Measurements from ENCODE around the gene NGB. TPM values are rescaled to one million over a fixed set of nuclear protein-coding genes. Genes with fewer than 3 reads are reported as not detected.

The NGB gene
- total and polyA plus RNA-seq, 12 donors: 0.17 to 15.4 (median 5.2) TPM; not detected in 4

DNA sequence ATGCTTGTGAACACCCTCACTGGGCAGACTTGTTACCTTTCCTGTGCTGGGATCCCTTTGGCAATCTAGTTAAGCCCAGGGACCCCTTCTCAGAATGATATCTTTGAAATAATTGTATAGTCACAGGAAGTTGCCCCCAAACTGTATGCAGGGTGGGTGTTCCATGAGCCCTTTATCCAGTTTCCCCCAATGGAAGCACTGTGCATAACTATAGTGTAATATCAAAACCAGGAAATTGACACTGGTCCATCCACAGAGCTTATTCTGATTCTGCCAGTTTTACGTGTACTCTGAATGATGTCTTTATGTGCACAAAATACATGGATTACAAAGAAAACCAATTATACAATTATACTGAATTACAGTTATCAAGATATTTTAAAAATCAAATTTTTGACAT, 24.2 kb downstream of the NGB start:
- Histone ChIP-seq H3K9me3 (replicated peaks in 1 of 3) (no peaks in the 10 kb centered on the region), H3K27me3 (no peaks in the 10 kb centered on the region), H3K36me3 (replicated peaks in 1 of 2) (no peaks in the 10 kb centered on the region), H3K4me3 (no peak overlapping the region), H3K4me1 (replicated peaks in 1 of 2) (no peaks in the 10 kb centered on the region), H3K27ac (no peak overlapping the region)
- DNase-seq: no peak
- intact Hi-C loops (cut with DNase I): no loop called here
- TF ChIP-seq POLR2A (IDR thresholded peaks at IDR 0.05): no peak
- TF ChIP-seq, protein P1, sequence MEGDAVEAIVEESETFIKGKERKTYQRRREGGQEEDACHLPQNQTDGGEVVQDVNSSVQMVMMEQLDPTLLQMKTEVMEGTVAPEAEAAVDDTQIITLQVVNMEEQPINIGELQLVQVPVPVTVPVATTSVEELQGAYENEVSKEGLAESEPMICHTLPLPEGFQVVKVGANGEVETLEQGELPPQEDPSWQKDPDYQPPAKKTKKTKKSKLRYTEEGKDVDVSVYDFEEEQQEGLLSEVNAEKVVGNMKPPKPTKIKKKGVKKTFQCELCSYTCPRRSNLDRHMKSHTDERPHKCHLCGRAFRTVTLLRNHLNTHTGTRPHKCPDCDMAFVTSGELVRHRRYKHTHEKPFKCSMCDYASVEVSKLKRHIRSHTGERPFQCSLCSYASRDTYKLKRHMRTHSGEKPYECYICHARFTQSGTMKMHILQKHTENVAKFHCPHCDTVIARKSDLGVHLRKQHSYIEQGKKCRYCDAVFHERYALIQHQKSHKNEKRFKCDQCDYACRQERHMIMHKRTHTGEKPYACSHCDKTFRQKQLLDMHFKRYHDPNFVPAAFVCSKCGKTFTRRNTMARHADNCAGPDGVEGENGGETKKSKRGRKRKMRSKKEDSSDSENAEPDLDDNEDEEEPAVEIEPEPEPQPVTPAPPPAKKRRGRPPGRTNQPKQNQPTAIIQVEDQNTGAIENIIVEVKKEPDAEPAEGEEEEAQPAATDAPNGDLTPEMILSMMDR (IDR thresholded peaks at IDR 0.05): no peak
- 85 to 97% (median 91%) methylated on average over 1 of the region's 1 CpG for WGBS, 4 donors

DNA sequence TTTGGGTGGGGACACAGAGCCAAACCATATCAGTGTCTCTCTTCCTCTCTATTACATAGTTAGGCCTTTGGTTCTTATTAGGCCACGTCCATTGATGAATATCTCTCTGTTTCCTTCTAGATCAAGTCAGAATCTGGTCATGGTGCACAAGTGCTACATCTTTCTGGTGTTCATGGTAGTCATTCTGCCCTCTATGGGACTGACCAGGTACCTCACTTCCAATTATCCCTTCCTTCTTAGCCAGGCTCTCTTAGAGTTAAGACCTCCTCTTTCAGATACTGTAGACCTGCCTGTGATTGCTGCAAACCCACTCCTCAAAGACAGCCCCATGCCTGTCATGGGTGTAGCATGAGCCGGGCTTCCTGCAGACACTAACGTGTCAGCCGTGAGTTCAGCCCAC, 25.2 kb downstream of the NGB start:
- intact Hi-C loops (cut with DNase I): no loop called here
- Histone ChIP-seq H3K27me3 (no peaks in the 10 kb centered on the region), H3K4me3 (no peak overlapping the region), H3K4me1 (replicated peaks in 1 of 2) (no peaks in the 10 kb centered on the region), H3K9me3 (replicated peaks in 1 of 3) (no peaks in the 10 kb centered on the region), H3K36me3 (replicated peaks in 1 of 2) (no peaks in the 10 kb centered on the region), H3K27ac (no peak overlapping the region)
- WGBS, 4 donors: 75 to 92% (median 76%) methylated on average over 4 of the region's 4 CpGs
- DNase-seq: no peak
- TF ChIP-seq POLR2A (IDR thresholded peaks at IDR 0.05): no peak
- TF ChIP-seq, protein P1 (IDR thresholded peaks at IDR 0.05): no peak

DNA sequence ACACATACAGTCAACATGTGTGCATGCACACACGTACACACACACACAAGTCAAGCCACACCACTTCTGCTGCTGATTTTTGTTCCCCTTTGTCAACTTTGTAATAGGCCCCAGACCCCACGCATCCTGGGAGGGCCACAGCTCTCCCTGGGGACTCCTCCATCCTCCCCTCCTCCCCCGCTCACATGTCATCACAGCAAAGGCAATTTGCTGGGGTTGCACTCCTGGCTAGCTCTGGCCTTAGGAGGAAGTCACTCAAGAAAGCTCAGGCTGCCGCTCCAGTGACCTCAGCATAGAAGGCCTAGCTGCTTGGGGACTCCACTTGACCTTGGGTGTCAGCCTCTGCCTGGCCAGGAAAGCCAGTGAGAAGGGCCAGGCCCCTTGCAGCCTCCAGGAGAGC, 27.2 kb downstream of the NGB start:
- no peaks in the 10 kb centered on the region for H3K9me3 ChIP-seq (replicated peaks in 1 of 3)
- H3K27me3 ChIP-seq: no peaks in the 10 kb centered on the region
- DNase-seq: no peak
- WGBS, 4 donors: 82 to 97% (median 87%) methylated on average over 4 of the region's 4 CpGs
- H3K4me1 ChIP-seq (replicated peaks in 1 of 2): no peaks in the 10 kb centered on the region
- H3K4me3 ChIP-seq: no peak overlapping the region
- TF ChIP-seq POLR2A (IDR thresholded peaks at IDR 0.05): no peak
- TF ChIP-seq, protein P1 (IDR thresholded peaks at IDR 0.05): no peak
- intact Hi-C loops (cut with DNase I): no loop called here
- no peaks in the 10 kb centered on the region for H3K36me3 ChIP-seq (replicated peaks in 1 of 2)
- H3K27ac ChIP-seq: no peak overlapping the region

DNA sequence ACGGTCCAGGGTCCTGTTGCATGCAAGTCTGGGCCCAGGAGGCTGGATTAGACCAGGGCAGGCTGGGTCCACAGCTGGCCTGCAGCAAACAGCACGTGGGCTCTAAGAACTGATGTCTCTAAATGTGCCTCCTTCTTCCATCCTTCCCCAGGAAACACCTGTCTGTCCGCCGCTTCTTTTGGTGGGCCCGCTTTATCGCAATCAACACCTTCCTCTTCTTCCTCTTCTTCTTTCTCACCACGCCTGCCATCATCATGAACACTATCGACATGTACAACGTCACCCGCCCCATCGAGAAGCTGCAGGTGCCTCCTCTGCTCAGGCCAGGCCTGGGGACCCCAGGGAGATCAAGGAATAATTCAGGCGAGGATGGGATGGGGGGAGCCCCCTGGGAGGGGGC, 28.3 kb downstream of the NGB start:
- TF ChIP-seq, protein P1 (IDR thresholded peaks at IDR 0.05): no peak
- no peak for TF ChIP-seq POLR2A (IDR thresholded peaks at IDR 0.05)
- Histone ChIP-seq H3K27me3 (no peaks in the 10 kb centered on the region), H3K4me1 (replicated peaks in 1 of 2) (no peaks in the 10 kb centered on the region), H3K27ac (no peak overlapping the region), H3K4me3 (no peak overlapping the region), H3K9me3 (replicated peaks in 1 of 3) (no peaks in the 10 kb centered on the region), H3K36me3 (replicated peaks in 1 of 2) (no peaks in the 10 kb centered on the region)
- WGBS, 4 donors: 68 to 87% (median 80%) methylated on average over 11 to 12 of the region's 12 CpGs
- intact Hi-C loops (cut with DNase I): no loop called here
- DNase-seq: no peak
